GM12878 (cell line): ENCODE results near the gene SLC25A17. TPM values are rescaled to one million over a fixed set of nuclear protein-coding genes. Genes with fewer than 3 reads are reported as not detected.

Experiments
- ATAC-seq: fragments of 200-7000 bp; cut with Tn5 transposase; 3 replicates; pipeline ENCODE4 v1.9.1; 2020; ENCODE audit warnings: mild to moderate bottlenecking, moderate library complexity
- BruUV-seq: library from RNA; stranded (reverse); fragments of 400-500 nt; replicated peaks from 2 replicates; lab custom pipeline; 2021; lab: Mats Ljungman, UMichigan
- CTCF ChIA-PET: fragments of 300-600 bp; sonication (Branson Sonifier 250); formaldehyde crosslinking; extraction: SDS; loops from one replicate; lab custom pipeline; 2021; ENCODE audit warnings: inconsistent platforms; lab: Yijun Ruan, JAX
- POLR2A ChIA-PET: fragments of 350-600 bp; formaldehyde crosslinking; extraction: SDS; loops from one replicate; lab custom pipeline; 2021; ENCODE audit warnings: inconsistent platforms; lab: Charles Lee
- RAD21 ChIA-PET: fragments of 300-600 bp; sonication (Branson Sonifier 250); formaldehyde crosslinking; loops from one replicate; lab custom pipeline; 2023; ENCODE audit warnings: antibody characterized with exemption; ENCODE audit not compliant: unreplicated experiment; lab: Charles Lee
- SMC1A ChIA-PET: fragments of 300-600 bp; sonication (Branson Sonifier 250); formaldehyde crosslinking; loops from one replicate; lab custom pipeline; 2023; ENCODE audit not compliant: unreplicated experiment, uncharacterized antibody; lab: Charles Lee
- DNase-seq: peaks from one replicate; pipeline ENCODE4 v3.0.0-alpha.2; 2011; ENCODE audit warnings: low read depth, low spot score
- FAIRE-seq: peaks from 3 replicates; lab custom pipeline; 2011; peaks lifted over from hg19 to GRCh38; lab: Jason Lieb, UNC
- H2AFZ ChIP-seq: 2 replicates; pipeline ENCODE4 v1.6.0; 2011; ENCODE audit warnings: low read depth, low read length, control low read depth; ENCODE audit not compliant: control insufficient read depth
- H3K27ac ChIP-seq: 2 replicates; pipeline ENCODE4 v1.5.1; 2011; ENCODE audit warnings: control low read depth; ENCODE audit not compliant: control insufficient read depth, insufficient read depth
- H3K27me3 ChIP-seq, 2 experiments: replicated peaks in 1 of 2; 2 replicates each; pipeline versions ENCODE4 v1.6.0 to v1.6.1; 2011; ENCODE audit warnings: low read length in 1 of 2; ENCODE audit not compliant: control insufficient read depth in 2 of 2, insufficient read depth in 2 of 2
- H3K36me3 ChIP-seq, 2 experiments: 2 replicates each; pipeline ENCODE4 v1.5.1; 2011; ENCODE audit warnings: low read length in 1 of 2; ENCODE audit not compliant: control insufficient read depth in 2 of 2, insufficient read depth in 2 of 2
- H3K4me1 ChIP-seq: 2 replicates; pipeline ENCODE4 v1.6.1; 2011; ENCODE audit warnings: mild to moderate bottlenecking, low read length, moderate library complexity, mixed read lengths; ENCODE audit not compliant: control insufficient read depth, insufficient read depth
- H3K4me2 ChIP-seq: 2 replicates; pipeline ENCODE4 v1.6.0; 2011; ENCODE audit warnings: control low read depth; ENCODE audit not compliant: control insufficient read depth, insufficient read depth
- H3K4me3 ChIP-seq: fragments of 200-600 bp; sonication (generic); 2 replicates; pipeline ENCODE4 v1.5.1; 2016
- H3K79me2 ChIP-seq: 2 replicates; pipeline ENCODE4 v1.6.0; 2011; ENCODE audit warnings: low read length; ENCODE audit not compliant: control insufficient read depth, insufficient read depth
- H3K9ac ChIP-seq: 2 replicates; pipeline ENCODE4 v1.8.0; 2011; ENCODE audit warnings: low read length, control low read depth, mixed read lengths; ENCODE audit not compliant: control insufficient read depth, insufficient read depth
- H3K9me3 ChIP-seq: replicated peaks from 3 replicates; pipeline ENCODE4 v1.5.1; 2011; ENCODE audit warnings: mild to moderate bottlenecking, low read length; ENCODE audit not compliant: control insufficient read depth, insufficient read depth
- H4K20me1 ChIP-seq: 2 replicates; pipeline ENCODE4 v1.6.0; 2011; ENCODE audit not compliant: control insufficient read depth, insufficient read depth
- ATF2 ChIP-seq: IDR thresholded peaks from 2 replicates; pipeline ENCODE4 v1.6.1; 2012; ENCODE audit warnings: low read length, inconsistent platforms
- CHD4 ChIP-seq: fragments of 200-600 bp; sonication (generic); IDR thresholded peaks from 2 replicates; pipeline ENCODE4 v1.6.1; 2016; ENCODE audit warnings: mild to moderate bottlenecking
- CREB1 ChIP-seq: IDR thresholded peaks from 2 replicates; pipeline ENCODE4 v1.6.1; 2012; ENCODE audit warnings: low read depth, mild to moderate bottlenecking, inconsistent platforms
- CREM ChIP-seq: IDR thresholded peaks from 2 replicates; pipeline ENCODE4 v1.6.1; 2014; ENCODE audit warnings: antibody characterized with exemption, low read depth
- EGR1 ChIP-seq, 2 experiments: IDR thresholded peaks; 1 replicate in 1 of 2; 2 replicates in 1 of 2; pipeline ENCODE4 v1.6.1; 2011 to 2012; ENCODE audit warnings: low read depth in 2 of 2, low read length in 2 of 2, borderline replicate concordance in 1 of 2, mild to moderate bottlenecking in 1 of 2, moderate library complexity in 1 of 2
- FOS ChIP-seq: IDR thresholded peaks from 3 replicates; pipeline ENCODE4 v1.6.1; 2011; ENCODE audit warnings: borderline replicate concordance; ENCODE audit not compliant: insufficient read length; ENCODE audit errors: extremely low read depth
- FOXM1 ChIP-seq: IDR thresholded peaks from 2 replicates; pipeline ENCODE4 v1.6.1; 2012; ENCODE audit warnings: low read depth, mild to moderate bottlenecking, inconsistent platforms, low read length, moderate library complexity
- POU2F2 ChIP-seq: IDR thresholded peaks from 3 replicates; pipeline ENCODE4 v1.6.1; 2011; ENCODE audit warnings: low read depth, mild to moderate bottlenecking, low read length, borderline replicate concordance
- RAD21 ChIP-seq: IDR thresholded peaks from 2 replicates; pipeline ENCODE4 v1.6.1; 2011; ENCODE audit warnings: mild to moderate bottlenecking, low read depth, low read length, moderate library complexity; ENCODE audit not compliant: insufficient read depth
- RUNX3 ChIP-seq: IDR thresholded peaks from 2 replicates; pipeline ENCODE4 v1.6.1; 2012; ENCODE audit warnings: low read length, inconsistent platforms
- SMARCA5 ChIP-seq: fragments of 450-650 bp; IDR thresholded peaks from 2 replicates; pipeline ENCODE4 v1.6.1; 2017; ENCODE audit warnings: mild to moderate bottlenecking
- TAF1 ChIP-seq: IDR thresholded peaks from 2 replicates; pipeline ENCODE4 v1.6.1; 2011; ENCODE audit warnings: mild to moderate bottlenecking, low read depth, low read length, borderline replicate concordance
- ZZZ3 ChIP-seq: IDR thresholded peaks from 2 replicates; pipeline ENCODE4 v1.6.1; 2011; ENCODE audit warnings: low read depth; ENCODE audit not compliant: control insufficient read depth, insufficient read length
- WGBS: methylation state at CpG from one replicate; pipeline ENCODE4 v1.1.6; 2016; ENCODE audit warnings: low lambda C conversion rate; ENCODE audit not compliant: insufficient replicate concordance, insufficient coverage; ENCODE audit errors: missing lambda C conversion rate; 5-methylcytosine and 5-hydroxymethylcytosine counted together
- in situ Hi-C: fragments of 300-500 bp; cut with MboI; formaldehyde crosslinking; loops from 9 replicates; pipeline ENCODE4 v1.14.3; 2018; ENCODE audit warnings: mixed read lengths
- intact Hi-C: fragments of 100-400 bp; cut with micrococcal nuclease; formaldehyde crosslinking; loops from one replicate; pipeline ENCODE4 v1.14.2; 2022; ENCODE audit not compliant: unreplicated experiment
- polyA plus RNA-seq, 11 experiments: library from polyadenylated mRNA; depleted of rRNA in 4 of 11; unstranded in 6 of 11; stranded (reverse) in 5 of 11; fragments of >200 nt; fragmentation: Nextera tagmentation in 4 of 11; fragmentation: Illumina TruSeq in 1 of 11; extraction: Ambion mirVana in 4 of 11; extraction: Trizol in 1 of 11; gene quantifications; 1 replicate in 1 of 11; 2 replicates in 10 of 11; pipeline versions ENCODE4 v1.2.1 to v1.2.3, GENCODE V29; 2011 to 2016; ENCODE audit warnings: inconsistent platforms in 2 of 11, missing spikeins in 2 of 11, low read depth in 1 of 11
- total RNA-seq, 4 experiments: library from RNA; depleted of rRNA in 3 of 4; stranded (reverse); fragments of >200 nt in 3 of 4; fragmentation: Illumina TruSeq in 1 of 4; extraction: Trizol in 1 of 4; gene quantifications; 2 replicates each; pipeline versions ENCODE4 v1.2.1 to v1.2.3, GENCODE V29; 2013 to 2021

Gene SLC25A17
- total and polyA plus RNA-seq, 10 of the 15 experiments (the other 5 are each of a cell fraction or from before 2014, with no cell fraction given), result 37.5 to 113 (median 62.3) TPM

DNA sequence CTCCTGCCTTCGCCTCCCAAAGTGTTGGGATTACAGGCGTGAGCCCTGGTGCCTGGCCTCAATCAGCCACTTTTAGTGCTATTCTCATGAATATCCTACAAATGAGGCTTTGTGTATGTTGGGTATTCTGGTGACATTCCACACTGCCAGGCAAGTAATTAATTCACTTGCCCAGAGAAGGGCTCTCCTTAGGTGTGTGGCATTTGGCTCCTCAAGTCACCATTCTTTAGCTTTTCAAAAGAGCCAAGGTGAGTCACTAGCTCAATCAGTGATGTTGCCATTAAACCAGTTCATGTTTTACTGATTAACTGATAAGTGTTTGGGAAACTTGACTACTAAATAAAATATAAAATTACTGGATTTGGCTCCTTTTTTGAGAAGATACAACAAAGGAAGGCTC lies 52.2 kb downstream of the SLC25A17 start:
- H3K4me1 ChIP-seq, result peaks cover 16% of the 10 kb centered on the region; the same call in 1 of the 2 replicates
- no peaks in the 10 kb centered on the region for H3K79me2 ChIP-seq
- no TSS peak for BruUV-seq
- no peaks in the 10 kb centered on the region for H3K27me3 ChIP-seq
- WGBS, result 91% methylated on average over 2 of the region's 2 CpGs
- ChIA-PET SMC1A (interaction anchor here (0.8 to 2.1 kb wide), 2 partner anchors 26 to 331 kb away, joined by 3 to 6 read pairs; no protein-coding TSS in a partner anchor), RAD21 (interaction anchor here (1.0 kb wide), 1 partner anchor 84 kb away, joined by 3 read pairs; no protein-coding TSS in a partner anchor), POLR2A (no interaction called here), CTCF (interaction anchor here (1.0 to 1.6 kb wide), 3 partner anchors 12 to 132 kb away, joined by 3 to 4 read pairs (median 3); no protein-coding TSS in a partner anchor)
- H2AFZ ChIP-seq, result no peak overlapping the region
- no peak for DNase-seq
- no peak overlapping the region for H3K4me2 ChIP-seq
- ATAC-seq, result no peak
- in situ Hi-C loops, result no loop called here
- H3K9ac ChIP-seq, result no peak overlapping the region
- TF ChIP-seq FOS (no peak), CHD4 (no peak)
- H3K36me3 ChIP-seq, result peaks cover 0 to 8% of the 10 kb centered on the region in 2 experiments; a peak in 3 of 4 replicates
- H3K9me3 ChIP-seq, result no peaks in the 10 kb centered on the region
- H4K20me1 ChIP-seq, result no peaks in the 10 kb centered on the region
- intact Hi-C loops, result no loop called here
- FAIRE-seq, result no peak
- H3K4me3 ChIP-seq, result no peak overlapping the region
- no peak overlapping the region for H3K27ac ChIP-seq

DNA sequence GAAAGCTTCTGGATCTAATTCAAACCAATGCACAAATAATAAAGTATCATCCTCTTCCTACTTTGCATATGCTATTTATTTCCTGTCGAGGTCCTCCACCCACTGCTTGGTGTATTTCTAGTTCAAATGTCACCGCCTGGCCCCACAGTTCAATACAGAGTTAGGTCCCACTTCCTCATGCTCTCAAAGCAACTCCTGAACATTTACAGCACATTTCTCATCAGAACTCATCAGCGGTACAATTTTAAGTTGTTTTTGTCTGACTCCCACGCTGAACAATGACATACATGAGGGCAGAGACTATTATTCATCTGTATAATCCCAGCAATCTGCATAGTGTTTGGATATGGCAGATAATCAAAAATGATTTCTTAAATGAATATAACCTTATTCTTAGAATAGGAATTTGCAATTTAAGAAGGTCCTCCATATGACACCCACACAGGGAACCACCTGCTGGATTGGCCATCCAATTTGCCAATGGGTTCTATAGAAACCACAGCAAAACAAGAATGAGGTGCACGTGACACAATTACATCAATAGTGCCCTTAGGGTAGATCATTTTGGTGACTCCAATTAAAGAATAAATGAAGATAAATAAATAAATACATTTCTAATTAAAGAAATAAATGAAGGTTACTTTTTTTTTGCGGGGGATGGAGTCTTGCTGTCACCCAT lies 54.2 kb downstream of the SLC25A17 start:
- H3K36me3 ChIP-seq, result peaks cover 0 to 4% of the 10 kb centered on the region in 2 experiments; a peak in 2 of 4 replicates
- no peak overlapping the region for H3K4me3 ChIP-seq
- ChIA-PET SMC1A (interaction anchor here (0.9 kb wide), 1 partner anchor 380 kb away, joined by 4 read pairs; no protein-coding TSS in a partner anchor), RAD21 (no interaction called here), POLR2A (no interaction called here), CTCF (interaction anchor here (1.6 kb wide), 1 partner anchor 82 kb away, joined by 4 read pairs; no protein-coding TSS in a partner anchor)
- no peaks in the 10 kb centered on the region for H3K79me2 ChIP-seq
- peak overlapping the region; percentile 10; the same call in 1 of the 2 replicates for H2AFZ ChIP-seq
- H3K9me3 ChIP-seq, result no peaks in the 10 kb centered on the region
- ATAC-seq (peak; percentile 72), DNase-seq (peak; percentile 31), FAIRE-seq (peak; percentile 23)
- H3K9ac ChIP-seq, result no peak overlapping the region
- no peaks in the 10 kb centered on the region for H3K27me3 ChIP-seq
- WGBS, result 33% methylated on average over 6 of the region's 6 CpGs
- H3K4me1 ChIP-seq, result peaks cover 16% of the 10 kb centered on the region; the same call in 1 of the 2 replicates
- H3K27ac ChIP-seq, result peak overlapping the region; percentile 45
- H4K20me1 ChIP-seq, result no peaks in the 10 kb centered on the region
- intact Hi-C loops (no loop called here), in situ Hi-C loops (no loop called here)
- BruUV-seq, result no TSS peak
- H3K4me2 ChIP-seq, result peak overlapping the region; percentile 19; the same call in 1 of the 2 replicates
- peak; percentile 70; the same call in 1 of the 3 replicates for TF ChIP-seq POU2F2
- 0 out of 2 replicates have a peak, but pooled peaks have one; percentile 2 for TF ChIP-seq RUNX3
- 0 out of 2 replicates have a peak, but pooled peaks have one; percentile 11 for TF ChIP-seq RAD21
- no peak for TF ChIP-seq FOXM1
- 0 out of 2 replicates have a peak, but pooled peaks have one; percentile 25 for TF ChIP-seq CREB1
- TF ChIP-seq EGR1 (IDR thresholded peaks at IDR 0.05; ENCODE audit: borderline replicate concordance in 1 of 2, low read depth in 2 of 2, low read length in 2 of 2), result 0 out of 3 replicates have a peak, but pooled peaks of 1 of the 2 experiments have one; percentile 35
- no peak for TF ChIP-seq ZZZ3
- peak; percentile 45; the same call in 1 of the 2 replicates for TF ChIP-seq CREM
- no peak for TF ChIP-seq SMARCA5
- 0 out of 2 replicates have a peak, but pooled peaks have one; percentile 12 for TF ChIP-seq TAF1
- TF ChIP-seq ATF2, result peak; percentile 54; the same call in 1 of the 2 replicates
